NCI-H2196 (cell line): Measurements from ENCODE around the gene N4BP2L1.
A peak's percentile ranks its signal among the peaks of the same experiment; 100 is the strongest.

Experiments
- DNase-seq: peaks from one replicate; lab custom pipeline; 2025; ENCODE audit not compliant: unreplicated experiment; lab: John Stamatoyannopoulos, UW

Gene N4BP2L1

GRCh38 chr13:32427852-32428580, at the start of gene N4BP2L1:
TSS of gene N4BP2L1 (minus strand) at chr13:32428130. CDS start at chr13:32428082, 48 bp downstream.
- peak; percentile 42 for DNase-seq

DNA sequence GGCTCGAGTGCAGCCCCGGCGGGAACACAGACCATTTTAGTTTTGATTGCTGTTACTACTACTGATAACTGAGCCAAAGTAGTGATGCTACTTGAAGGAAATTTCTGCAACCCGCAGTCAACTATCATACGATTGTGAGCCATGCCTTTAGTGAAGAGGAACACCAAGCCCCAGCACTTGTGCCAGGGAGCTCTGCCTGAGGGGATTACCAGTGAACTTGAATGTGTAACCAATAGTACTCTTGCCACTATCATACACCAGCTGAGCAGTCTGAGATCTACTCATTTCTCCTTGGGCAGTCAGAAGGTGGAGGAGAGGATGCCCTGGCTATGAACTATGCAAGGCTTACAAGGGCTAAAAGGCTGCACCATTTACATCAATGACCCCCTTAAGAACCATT, 49.0 kb upstream of the N4BP2L1 start:
- no peak for DNase-seq

- no peak for DNase-seq
These were observed 48.2 kb upstream of the N4BP2L1 start for GRCh38 chr13:32476021-32476731.

GRCh38 chr13:32474999-32475792, 47.3 kb upstream of the N4BP2L1 start:
- no peak for DNase-seq

- DNase-seq: no peak
These were observed 45.7 kb upstream of the N4BP2L1 start for GRCh38 chr13:32473650-32474049.

DNA sequence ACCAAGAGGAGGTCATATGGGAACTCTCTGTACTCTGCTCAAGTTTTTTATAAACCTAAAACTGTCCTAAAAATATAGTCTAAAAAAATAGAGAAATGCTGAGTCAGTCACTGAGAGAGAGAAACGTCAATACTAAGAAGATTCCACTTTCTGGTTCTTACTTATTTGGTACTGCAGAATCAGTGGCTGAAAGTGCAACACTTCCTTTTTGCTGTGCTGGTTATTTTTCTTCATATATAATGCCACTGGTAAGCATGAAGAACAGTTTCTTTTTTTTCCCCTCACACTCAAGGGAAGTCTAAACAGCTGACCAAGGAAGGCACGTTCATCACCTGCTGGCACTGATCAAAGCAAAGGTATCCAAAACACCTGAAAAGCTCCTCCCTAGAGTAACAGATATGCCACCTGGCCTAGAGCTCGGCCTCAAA, 44.3 kb upstream of the N4BP2L1 start:
- no peak for DNase-seq

GRCh38 chr13:32471187-32471922, 43.4 kb upstream of the N4BP2L1 start:
- DNase-seq: no peak

GRCh38 chr13:32468502-32469142, 40.7 kb upstream of the N4BP2L1 start:
- no peak for DNase-seq

DNA sequence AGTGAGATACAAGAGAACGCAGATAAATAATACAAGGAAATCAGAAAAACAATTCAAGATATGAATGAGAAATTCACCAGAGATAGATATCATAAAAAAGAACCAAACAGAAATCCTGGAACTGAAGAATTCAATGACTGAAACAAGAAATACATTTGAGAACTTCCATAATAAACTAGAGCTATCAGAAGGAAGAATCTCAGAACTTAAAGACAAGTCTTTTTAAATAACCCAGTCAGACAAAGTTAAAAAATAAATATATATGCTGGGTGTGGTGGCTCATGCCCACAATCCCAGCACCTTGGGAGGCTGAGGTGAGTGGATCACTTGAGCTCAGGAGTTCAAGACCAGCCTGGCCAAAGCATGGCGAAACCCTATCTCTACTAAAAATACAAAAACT, 28.7 kb upstream of the N4BP2L1 start:
- DNase-seq: no peak

GRCh38 chr13:32455594-32455903, 27.6 kb upstream of the N4BP2L1 start:
- no peak for DNase-seq

GRCh38 chr13:32454886-32455593, 27.1 kb upstream of the N4BP2L1 start:
- no peak for DNase-seq

DNA sequence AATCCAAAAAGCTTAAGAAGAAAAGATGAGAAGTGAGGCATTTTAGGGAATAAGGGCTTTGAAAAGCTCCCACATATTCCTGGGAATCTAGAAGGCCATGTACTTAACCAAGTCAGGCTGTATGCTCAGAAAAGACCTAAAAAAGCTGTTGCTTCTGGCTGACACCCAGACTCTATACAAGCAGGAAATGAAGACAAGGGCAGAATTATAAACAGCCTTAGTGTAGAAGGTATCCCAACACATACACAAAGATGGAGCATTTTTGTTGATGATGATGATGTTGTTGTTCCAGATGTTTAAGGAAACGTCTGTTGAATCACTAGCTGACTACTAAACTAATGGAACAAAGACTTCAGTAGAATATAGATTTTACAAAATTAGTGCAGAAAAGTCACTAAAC, 26.1 kb upstream of the N4BP2L1 start:
- DNase-seq: no peak

- DNase-seq: no peak
These were observed 21.0 kb upstream of the N4BP2L1 start for GRCh38 chr13:32448972-32449371.

DNA sequence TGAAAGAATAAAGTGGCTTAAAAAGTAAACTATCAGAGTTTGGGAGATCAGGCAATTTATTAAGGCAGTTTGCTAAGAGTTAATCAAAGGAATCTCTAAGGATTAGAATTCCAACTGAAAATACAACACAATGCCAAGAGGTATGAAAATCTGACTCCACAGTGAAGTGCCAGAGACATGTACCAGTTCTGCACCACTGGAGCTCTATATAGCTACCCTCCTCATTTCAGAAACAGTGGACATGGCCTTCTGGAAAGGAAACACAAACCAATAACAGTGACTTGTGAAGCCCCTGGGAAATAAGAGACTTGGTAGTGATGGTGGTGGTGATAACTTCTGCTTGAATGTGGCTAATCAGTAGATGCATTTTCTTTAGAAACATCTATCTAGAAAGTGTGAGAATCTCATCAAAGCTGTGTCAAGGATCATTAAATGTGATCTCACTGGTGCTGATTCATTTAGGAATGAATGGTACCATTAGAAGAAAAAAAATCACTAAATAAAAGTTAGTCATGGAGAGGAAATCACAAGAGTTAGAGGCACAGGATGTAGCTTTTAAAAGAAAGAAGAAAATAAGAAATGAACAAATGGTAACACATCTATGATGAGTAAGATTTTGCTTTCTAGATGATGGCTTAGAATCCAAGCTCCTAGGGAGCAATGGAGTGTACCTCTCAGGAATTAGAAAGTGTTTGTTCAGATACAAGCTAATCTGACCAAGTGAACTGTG, 20.1 kb upstream of the N4BP2L1 start:
- no peak for DNase-seq

DNA sequence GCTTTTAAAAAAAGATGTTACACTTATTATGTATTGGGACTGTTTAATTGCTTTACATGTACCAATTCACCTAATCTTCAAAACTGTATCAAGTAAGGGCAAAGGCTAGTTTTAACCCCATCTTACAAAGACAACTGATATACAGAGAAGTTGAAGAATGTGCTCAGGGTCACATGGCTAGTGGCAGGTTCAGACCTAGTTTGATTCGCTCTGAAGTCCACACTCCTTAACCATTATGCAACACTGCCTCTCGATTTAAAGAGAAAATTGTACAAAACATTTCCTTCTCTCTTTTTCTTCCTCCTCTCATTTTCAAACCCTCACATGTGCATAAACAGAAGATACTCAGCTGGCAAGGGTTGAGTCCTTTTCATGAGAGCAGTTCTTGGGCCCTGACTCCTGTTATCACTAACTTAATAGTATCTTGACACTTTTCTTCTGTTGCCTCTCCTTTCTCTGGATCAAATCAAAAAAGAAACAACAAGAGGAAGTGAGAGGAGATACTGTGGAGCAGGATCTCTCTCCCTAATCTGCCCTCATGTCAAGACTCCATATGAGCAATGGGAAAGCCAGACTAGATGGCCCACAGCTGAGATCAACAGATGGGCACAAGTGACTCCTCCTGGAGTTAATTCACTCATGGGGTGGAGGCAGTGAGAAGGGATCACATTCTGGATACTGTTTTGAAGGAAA, 19.0 kb upstream of the N4BP2L1 start:
- DNase-seq: no peak

DNA sequence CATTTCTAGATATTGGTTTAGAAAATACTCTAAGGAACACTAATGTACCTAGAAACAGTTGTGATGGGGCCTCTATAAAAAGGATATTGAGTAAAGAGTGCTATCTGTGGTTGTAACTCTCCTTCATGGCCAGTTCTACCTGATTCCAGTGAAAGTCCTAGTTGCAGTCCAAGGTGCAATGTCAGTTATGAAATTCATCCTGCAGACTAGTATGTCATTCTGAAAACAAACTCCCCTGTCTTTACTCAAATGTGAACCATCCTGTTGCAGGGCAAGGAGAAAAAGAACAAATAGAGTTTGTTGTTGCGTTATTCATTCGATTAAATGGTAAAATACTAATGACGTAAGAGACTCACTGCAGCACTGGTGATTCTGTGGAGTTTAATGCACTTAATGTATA, 18.3 kb upstream of the N4BP2L1 start:
- DNase-seq: no peak

- no peak for DNase-seq
These were observed 17.5 kb upstream of the N4BP2L1 start for GRCh38 chr13:32445461-32445860.

GRCh38 chr13:32443111-32443510, 15.2 kb upstream of the N4BP2L1 start:
- DNase-seq: no peak

DNA sequence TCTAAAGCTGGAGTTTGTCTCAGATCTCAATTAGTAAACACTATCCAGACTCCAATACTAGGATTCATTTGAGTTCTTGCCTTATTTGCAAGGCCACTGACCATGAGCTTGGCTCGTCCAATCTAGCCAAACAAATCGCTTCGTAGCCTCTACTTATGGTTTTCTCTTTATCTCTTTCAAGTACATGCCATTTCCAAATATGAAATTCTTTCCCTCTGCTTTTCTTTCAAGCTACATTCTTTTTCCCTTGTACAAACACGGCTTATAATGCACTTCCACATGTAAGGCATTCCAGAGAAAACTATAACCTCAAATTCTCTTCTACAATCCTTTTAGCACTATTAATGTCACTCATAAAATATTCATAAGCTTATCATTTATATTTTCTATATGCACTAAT, 10.9 kb upstream of the N4BP2L1 start:
- no peak for DNase-seq
